Suprapubic skin (tissue), 3 donors: Measurements from ENCODE around the gene TRNAU1AP.

ENCODE experiments used
- CTCF ChIP-seq, 2 donors: fragments of 200-600 bp in 1 of 2; fragments of 450-650 bp in 1 of 2; sonication (generic) in 1 of 2; IDR thresholded peaks; one replicate each; pipeline ENCODE4 v1.5.1; 2016 to 2019; ENCODE audit warnings: antibody characterized with exemption in 2 of 2, mild to moderate bottlenecking in 1 of 2, moderate library complexity in 1 of 2
- EP300 ChIP-seq: sonication (generic); formaldehyde crosslinking; IDR thresholded peaks from one replicate; pipeline ENCODE4 v1.6.1; 2017; ENCODE audit warnings: antibody characterized with exemption
- POLR2A ChIP-seq, 2 donors: fragments of 450-650 bp; IDR thresholded peaks; one replicate each; pipeline ENCODE4 v1.6.1; 2017; ENCODE audit warnings: antibody characterized with exemption in 2 of 2, mild to moderate bottlenecking in 2 of 2, moderate library complexity in 2 of 2

DNA sequence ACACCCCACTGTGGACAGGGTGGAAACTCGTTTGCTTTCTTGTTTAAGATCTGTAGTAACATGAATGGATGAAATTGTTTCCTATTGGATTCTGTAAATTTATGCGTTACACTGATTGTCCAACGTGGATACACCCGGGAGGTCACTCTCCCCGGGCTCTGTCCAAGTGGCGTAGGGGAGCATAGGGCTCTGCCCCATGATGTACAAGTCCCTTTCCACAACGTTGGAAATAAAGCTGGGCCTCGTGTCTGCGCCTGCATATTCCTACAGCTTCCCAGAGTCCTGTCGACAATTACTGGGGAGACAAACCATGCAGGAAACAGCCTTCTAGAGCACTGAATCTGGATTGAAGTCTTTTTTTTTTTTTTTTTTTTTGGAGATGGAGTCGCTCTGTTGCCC, 45.6 kb upstream of the TRNAU1AP start:
- no peak for TF ChIP-seq CTCF (IDR thresholded peaks at IDR 0.05)
- no peak for TF ChIP-seq EP300
- TF ChIP-seq POLR2A (IDR thresholded peaks at IDR 0.05), result no peak
